Muscle of leg (tissue), 11 donors: ENCODE results near the gene NXPH3. TPM values are rescaled to one million over a fixed set of nuclear protein-coding genes. Genes with fewer than 3 reads are reported as not detected.
A peak's percentile ranks its signal among the peaks of the same experiment; 100 is the strongest.

Experiments
- DNase-seq: peaks from one replicate; pipeline ENCODE4 v3.0.0; 2013
- H3K27ac ChIP-seq: one replicate; pipeline ENCODE4 v1.5.1; 2013; ENCODE audit warnings: mild to moderate bottlenecking, low read length, control low read depth
- H3K27me3 ChIP-seq: one replicate; pipeline ENCODE4 v1.6.1; 2013; ENCODE audit warnings: low read length; ENCODE audit not compliant: control insufficient read depth, insufficient read depth
- H3K36me3 ChIP-seq: one replicate; pipeline ENCODE4 v1.6.1; 2013; ENCODE audit warnings: low read length; ENCODE audit not compliant: control insufficient read depth, insufficient read depth
- H3K4me1 ChIP-seq: one replicate; pipeline ENCODE4 v1.6.1; 2013; ENCODE audit warnings: low read length; ENCODE audit not compliant: control insufficient read depth, insufficient read depth
- H3K4me3 ChIP-seq: one replicate; pipeline ENCODE4 v1.5.1; 2013; ENCODE audit warnings: low read length, control low read depth
- H3K9me3 ChIP-seq: replicated peaks from 2 replicates; pipeline ENCODE4 v1.6.1; 2013; ENCODE audit warnings: low read depth, low read length; ENCODE audit not compliant: control insufficient read depth
- WGBS: methylation state at CpG from one replicate; pipeline ENCODE4 v1.1.5; 2013; ENCODE audit warnings: missing lambda C conversion rate; ENCODE audit not compliant: insufficient coverage; 5-methylcytosine and 5-hydroxymethylcytosine counted together
- polyA plus RNA-seq, 8 donors: library from polyadenylated mRNA; unstranded; fragments of 120-200 nt; gene quantifications; one replicate each; pipeline versions ENCODE4 v1.2.1 to v1.2.3, GENCODE V29; 2013; ENCODE audit warnings: inconsistent platforms in 1 of 8, low replicate concordance in 1 of 8; ENCODE audit not compliant: insufficient read length in 8 of 8, insufficient read depth in 1 of 8
- total RNA-seq: library from RNA; stranded (reverse); fragments of 120-200 nt; gene quantifications from one replicate; pipeline ENCODE4 v1.2.4, GENCODE V29; 2013

Gene NXPH3
- total and polyA plus RNA-seq, 9 donors = 1.1 to 2.5 (median 1.5) TPM

DNA sequence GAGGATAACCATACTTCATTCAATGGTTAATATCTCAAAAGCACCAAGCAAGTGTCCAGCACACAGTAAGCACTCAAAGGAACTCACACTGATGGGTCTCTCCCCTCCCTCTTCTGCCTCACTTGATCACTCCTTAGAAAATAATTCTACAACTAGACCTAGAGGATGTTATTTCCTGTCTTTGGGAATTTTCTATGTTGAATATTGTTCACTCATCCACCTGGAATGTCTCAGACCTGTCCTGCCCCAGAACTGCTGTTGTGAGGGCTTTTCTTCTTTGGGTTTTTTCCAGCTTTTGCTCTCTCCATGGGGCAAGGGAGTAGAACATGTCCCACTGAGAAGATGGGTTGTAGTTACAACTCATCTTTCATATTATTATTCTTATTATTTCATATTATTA lies 25.3 kb downstream of the NXPH3 start:
- Histone ChIP-seq H3K27ac (no peak overlapping the region), H3K9me3 (no peaks in the 10 kb centered on the region), H3K4me3 (no peak overlapping the region), H3K36me3 (peaks cover 63% of the 10 kb centered on the region), H3K4me1 (peaks cover 3% of the 10 kb centered on the region), H3K27me3 (no peaks in the 10 kb centered on the region)
- no peak for DNase-seq

DNA sequence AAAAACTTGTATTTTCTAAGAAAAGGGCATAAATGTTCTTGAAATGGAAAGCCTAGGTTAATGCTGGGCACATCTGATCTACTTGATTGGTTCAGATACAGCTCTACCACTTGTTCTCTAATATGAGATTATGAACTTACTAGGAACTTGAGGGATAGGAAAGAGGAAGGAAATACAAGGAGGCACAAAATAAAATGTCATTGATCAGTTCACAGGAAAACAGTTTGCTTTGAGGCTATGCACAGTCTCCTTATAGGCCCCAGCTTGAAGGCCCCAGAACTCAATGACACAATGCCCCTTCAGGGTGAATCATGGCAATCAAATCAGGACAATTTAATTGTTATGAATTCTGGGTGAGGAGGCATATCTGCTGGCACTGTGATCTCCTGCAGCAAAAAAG lies 27.1 kb downstream of the NXPH3 start:
- H3K9me3 ChIP-seq = no peaks in the 10 kb centered on the region
- H3K36me3 ChIP-seq = peaks cover 50% of the 10 kb centered on the region
- no peaks in the 10 kb centered on the region for H3K4me1 ChIP-seq
- no peak overlapping the region for H3K4me3 ChIP-seq
- H3K27ac ChIP-seq = no peak overlapping the region
- H3K27me3 ChIP-seq = no peaks in the 10 kb centered on the region
- no peak for DNase-seq

DNA sequence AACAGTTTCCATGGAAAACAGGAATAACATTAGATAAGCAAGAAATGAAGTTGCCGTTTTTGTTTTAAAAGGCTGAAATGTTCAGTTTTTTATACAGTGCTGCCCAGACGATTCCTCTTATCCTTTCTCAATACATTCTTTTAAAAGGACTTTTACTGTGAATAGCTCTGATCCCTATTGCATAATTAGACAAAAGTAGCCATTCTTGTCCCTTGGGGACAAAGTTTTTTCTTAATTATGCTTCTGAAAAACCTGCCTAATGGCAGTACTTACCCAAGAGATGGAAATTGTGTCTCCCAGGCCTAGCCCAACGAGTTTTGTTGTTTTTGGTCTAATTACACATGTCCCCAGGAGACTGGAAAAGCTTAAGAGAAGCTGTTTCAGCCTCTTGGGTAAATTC lies 27.6 kb downstream of the NXPH3 start:
- no CpG with 5 or more reads among the region's 3 CpGs for WGBS
- H3K36me3 ChIP-seq = peaks cover 48% of the 10 kb centered on the region
- H3K4me1 ChIP-seq = no peaks in the 10 kb centered on the region
- H3K27me3 ChIP-seq = no peaks in the 10 kb centered on the region
- H3K27ac ChIP-seq = no peak overlapping the region
- no peak for DNase-seq
- no peak overlapping the region for H3K4me3 ChIP-seq
- H3K9me3 ChIP-seq = no peaks in the 10 kb centered on the region

DNA sequence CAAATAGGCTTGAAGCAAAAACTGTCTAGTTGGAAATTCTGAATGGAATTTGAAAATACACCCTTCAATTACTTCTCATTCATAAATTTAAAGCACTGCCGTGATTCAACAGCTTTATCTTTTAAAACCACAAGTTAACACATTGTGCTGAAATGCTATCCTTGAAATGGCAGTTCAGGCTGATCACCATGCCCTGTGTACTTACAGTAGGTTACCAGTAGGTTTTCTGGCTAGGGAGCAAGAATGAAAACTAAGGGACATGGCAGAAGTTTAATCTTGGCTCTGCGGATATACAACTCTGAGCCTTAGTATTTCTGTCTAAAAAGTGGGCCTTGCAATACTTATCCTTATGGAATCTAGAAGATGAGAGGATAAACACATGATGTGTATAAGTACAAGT lies 28.0 kb downstream of the NXPH3 start:
- WGBS = no CpG with 5 or more reads among the region's 2 CpGs
- H3K4me1 ChIP-seq = no peaks in the 10 kb centered on the region
- no peak for DNase-seq
- H3K4me3 ChIP-seq = no peak overlapping the region
- peaks cover 45% of the 10 kb centered on the region for H3K36me3 ChIP-seq
- H3K27me3 ChIP-seq = no peaks in the 10 kb centered on the region
- H3K9me3 ChIP-seq = no peaks in the 10 kb centered on the region
- H3K27ac ChIP-seq = no peak overlapping the region

DNA sequence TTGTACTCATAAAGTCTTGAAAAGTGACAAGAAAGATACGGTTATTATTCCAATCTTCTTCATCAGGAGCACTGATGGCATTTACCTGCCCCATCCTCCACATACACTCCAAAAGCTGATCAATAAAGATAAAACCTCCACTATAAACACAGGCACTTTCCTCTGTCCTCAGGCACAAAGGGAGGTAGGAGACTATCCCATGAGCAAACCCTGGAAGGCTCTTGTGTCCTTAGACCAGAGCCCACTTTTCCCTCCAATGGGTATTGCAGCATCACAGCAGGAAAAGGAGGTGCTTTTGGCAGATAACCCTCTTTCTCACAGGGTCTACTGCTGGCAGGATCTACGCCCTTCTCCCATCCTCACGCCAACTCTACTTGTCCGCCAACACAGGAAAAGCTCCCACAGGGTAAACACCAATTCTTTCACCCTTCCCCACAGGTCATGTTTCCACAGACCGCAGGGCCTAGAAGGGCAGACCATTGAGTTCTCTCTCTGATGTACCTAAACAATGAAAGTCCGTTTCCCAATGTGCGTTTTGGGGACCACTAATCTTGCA lies 28.7 kb downstream of the NXPH3 start:
- no peak overlapping the region for H3K27ac ChIP-seq
- 83% methylated on average over 3 of the region's 7 CpGs for WGBS
- H3K4me3 ChIP-seq = no peak overlapping the region
- H3K4me1 ChIP-seq = no peaks in the 10 kb centered on the region
- no peak for DNase-seq
- H3K27me3 ChIP-seq = no peaks in the 10 kb centered on the region
- H3K36me3 ChIP-seq = peaks cover 46% of the 10 kb centered on the region
- no peaks in the 10 kb centered on the region for H3K9me3 ChIP-seq

DNA sequence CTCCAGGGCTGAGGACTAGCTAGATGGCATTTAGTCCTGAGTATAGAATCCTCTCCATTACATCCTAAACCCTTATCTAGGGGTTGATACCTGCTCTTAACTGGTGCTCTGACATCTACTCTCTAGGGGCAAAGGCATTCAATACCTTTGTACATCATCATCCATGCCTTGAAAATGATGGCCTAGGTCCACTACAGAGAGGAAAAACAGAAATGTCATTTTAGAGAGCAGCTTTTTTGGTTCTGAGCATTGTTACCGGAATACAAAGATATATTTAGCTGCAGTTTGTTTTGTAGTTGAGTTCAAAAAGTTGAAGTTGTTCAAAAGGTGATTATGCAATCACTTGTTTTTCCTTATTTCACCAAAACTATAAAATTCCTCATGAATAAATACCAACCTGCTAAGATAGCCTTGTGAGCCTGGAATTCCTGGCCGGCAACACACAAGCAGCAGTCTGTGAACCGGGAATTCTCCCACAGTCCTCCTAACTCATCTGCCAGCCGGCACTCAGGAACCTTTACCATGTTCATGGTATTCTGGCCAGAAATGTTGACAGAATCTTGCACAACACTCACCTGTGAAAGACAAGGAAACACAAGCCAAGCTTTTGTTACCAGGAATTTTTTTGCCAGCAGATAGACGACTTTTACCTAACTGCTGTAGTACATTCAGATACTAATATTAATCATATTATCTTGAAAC lies 35.4 kb downstream of the NXPH3 start:
- no peak overlapping the region for H3K4me3 ChIP-seq
- WGBS = 78% methylated on average over 3 of the region's 5 CpGs
- H3K27ac ChIP-seq = no peak overlapping the region
- DNase-seq = no peak
- no peaks in the 10 kb centered on the region for H3K4me1 ChIP-seq
- H3K27me3 ChIP-seq = no peaks in the 10 kb centered on the region
- no peaks in the 10 kb centered on the region for H3K9me3 ChIP-seq
- H3K36me3 ChIP-seq = peaks cover 30% of the 10 kb centered on the region

DNA sequence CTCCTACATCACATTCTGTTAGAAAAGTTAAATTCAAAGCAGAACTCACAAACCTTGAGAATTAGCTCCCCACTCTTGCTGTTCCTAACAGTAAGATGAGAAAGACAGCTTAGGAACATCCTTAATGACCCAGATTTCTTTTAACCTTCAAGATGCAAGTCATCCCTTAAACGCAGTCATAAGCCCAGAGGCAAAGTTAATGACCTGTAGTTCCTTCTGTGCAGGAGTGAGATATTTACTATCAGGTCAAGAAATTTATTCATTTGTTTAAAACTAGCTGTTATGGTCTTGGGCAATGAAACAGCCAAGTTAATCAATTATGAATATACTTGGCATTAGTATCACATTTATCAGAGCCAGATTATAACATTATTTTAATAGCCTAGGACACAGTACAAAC lies 37.1 kb downstream of the NXPH3 start:
- no peak for DNase-seq
- Histone ChIP-seq H3K4me1 (peaks cover 6% of the 10 kb centered on the region), H3K4me3 (no peak overlapping the region), H3K36me3 (peaks cover 37% of the 10 kb centered on the region), H3K27ac (no peak overlapping the region), H3K27me3 (no peaks in the 10 kb centered on the region), H3K9me3 (no peaks in the 10 kb centered on the region)
- no CpG with 5 or more reads among the region's 1 CpG for WGBS

DNA sequence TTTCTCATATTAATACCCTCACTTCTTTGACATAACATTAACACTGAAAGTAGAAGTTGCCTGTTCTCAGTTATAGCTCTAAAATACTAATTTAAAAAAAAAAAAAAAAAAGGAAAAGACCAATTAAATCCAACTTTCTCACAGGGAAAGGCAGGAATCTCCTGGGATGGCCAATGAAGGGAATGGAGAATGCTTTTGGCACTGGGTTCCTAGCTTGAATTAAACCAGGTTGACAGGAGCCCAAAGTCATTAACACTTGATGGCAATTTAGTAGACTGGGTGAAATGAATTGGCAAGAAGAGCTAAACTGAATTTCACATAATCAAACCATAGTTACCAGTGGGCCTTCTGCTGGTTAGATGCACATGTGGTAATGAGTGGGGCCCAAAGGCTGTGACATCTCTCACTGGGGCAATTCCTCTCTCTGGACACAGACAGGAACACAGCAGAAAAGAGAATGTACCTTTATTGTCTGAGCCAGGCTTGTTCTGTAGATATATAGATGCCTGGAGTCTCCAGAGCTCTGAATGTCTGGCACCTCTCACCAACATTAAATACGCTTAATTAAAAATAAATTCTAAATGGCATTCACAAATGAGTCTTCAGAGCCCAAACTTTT lies 37.6 kb downstream of the NXPH3 start:
- no peaks in the 10 kb centered on the region for H3K27me3 ChIP-seq
- H3K9me3 ChIP-seq = no peaks in the 10 kb centered on the region
- H3K27ac ChIP-seq = no peak overlapping the region
- WGBS = 40% methylated on average over 1 of the region's 1 CpG
- no peak for DNase-seq
- H3K4me1 ChIP-seq = peaks cover 6% of the 10 kb centered on the region
- peaks cover 41% of the 10 kb centered on the region for H3K36me3 ChIP-seq
- H3K4me3 ChIP-seq = no peak overlapping the region

DNA sequence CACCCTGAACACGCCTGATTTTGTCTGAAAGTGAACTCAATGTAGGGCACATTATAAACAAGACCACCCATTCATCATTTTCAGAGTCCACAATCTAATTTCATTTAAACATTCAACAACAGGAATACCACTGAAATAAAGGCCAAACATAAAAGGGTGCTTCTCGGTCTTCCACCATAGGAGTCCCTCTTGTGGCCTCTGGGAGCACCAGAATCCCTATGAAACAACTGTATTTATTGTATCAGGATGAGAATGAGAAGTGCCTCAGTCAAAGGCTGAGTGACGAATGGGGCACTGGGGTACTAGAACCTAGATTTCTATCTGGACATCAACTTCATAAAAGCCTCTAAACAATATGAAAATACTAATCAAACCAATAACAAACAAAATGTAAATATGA lies 40.4 kb downstream of the NXPH3 start:
- H3K9me3 ChIP-seq = no peaks in the 10 kb centered on the region
- no peak overlapping the region for H3K27ac ChIP-seq
- no CpG with 5 or more reads among the region's 3 CpGs for WGBS
- no peaks in the 10 kb centered on the region for H3K27me3 ChIP-seq
- peaks cover 6% of the 10 kb centered on the region for H3K4me1 ChIP-seq
- no peak overlapping the region for H3K4me3 ChIP-seq
- no peak for DNase-seq
- H3K36me3 ChIP-seq = peaks cover 48% of the 10 kb centered on the region

DNA sequence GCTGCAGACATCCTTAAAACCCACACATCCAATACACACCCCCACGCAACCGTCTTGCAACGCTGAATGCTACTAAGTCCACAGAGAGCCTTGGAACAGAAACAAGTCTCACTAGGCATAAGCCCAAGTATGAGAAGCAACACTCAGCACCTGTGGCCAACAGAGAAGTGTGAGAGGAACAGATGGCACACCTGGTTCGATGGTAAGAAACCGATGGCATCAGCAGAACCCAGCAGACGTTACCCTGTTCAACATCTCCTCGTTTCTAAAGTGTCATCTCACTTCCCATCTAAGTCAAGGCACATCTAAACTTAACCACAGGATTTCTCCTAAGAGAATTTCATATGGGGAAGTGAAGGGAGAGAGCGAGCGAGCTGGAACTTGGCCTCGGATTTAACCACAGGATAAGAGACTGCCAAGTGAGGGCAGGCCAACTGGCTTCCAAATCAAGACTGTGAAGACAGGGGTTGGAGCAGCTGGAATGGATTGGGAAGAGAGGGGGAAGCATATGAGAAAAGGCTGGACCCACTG lies 41.0 kb downstream of the NXPH3 start:
- H3K36me3 ChIP-seq = peaks cover 51% of the 10 kb centered on the region
- H3K9me3 ChIP-seq = no peaks in the 10 kb centered on the region
- peak overlapping the region; percentile 51 for H3K27ac ChIP-seq
- no peak overlapping the region for H3K4me3 ChIP-seq
- peaks cover 6% of the 10 kb centered on the region for H3K4me1 ChIP-seq
- 15% methylated on average over 4 of the region's 10 CpGs for WGBS
- peak; percentile 88 for DNase-seq
- H3K27me3 ChIP-seq = no peaks in the 10 kb centered on the region
